IMR-90 (cell line): ENCODE data around the gene NFIX. TPM values are rescaled to one million over a fixed set of nuclear protein-coding genes. Genes with fewer than 3 reads are reported as not detected.

ENCODE experiments used
- ATAC-seq: fragments of 200-7000 bp; cut with Tn5 transposase; 2 replicates; pipeline ENCODE4 v1.9.1; 2020; ENCODE audit warnings: low read depth, mild to moderate bottlenecking, moderate library complexity
- BruUV-seq: library from RNA; stranded (reverse); fragments of 400-500 nt; replicated peaks from 2 replicates; lab custom pipeline; 2021; lab: Mats Ljungman, UMichigan
- CTCF ChIA-PET: fragments of 300-600 bp; formaldehyde crosslinking; extraction: SDS; loops from one replicate; lab custom pipeline; 2021; ENCODE audit warnings: antibody characterized with exemption; lab: Yijun Ruan, JAX
- POLR2A ChIA-PET: fragments of 300-600 bp; sonication (Branson Sonifier 250); formaldehyde crosslinking; loops from one replicate; lab custom pipeline; 2022; ENCODE audit warnings: antibody characterized with exemption; ENCODE audit not compliant: unreplicated experiment; lab: Charles Lee
- DNase-seq: peaks from one replicate; pipeline ENCODE4 v3.0.0; 2013
- H2AFZ ChIP-seq: replicated peaks from 2 replicates; pipeline ENCODE3; 2013; ENCODE audit warnings: low read length, mild to moderate bottlenecking; ENCODE audit not compliant: poor library complexity
- H2AK5ac ChIP-seq: 2 replicates; pipeline ENCODE4 v1.6.1; 2013; ENCODE audit warnings: low read depth, low read length, inconsistent platforms
- H2AK9ac ChIP-seq: replicated peaks from 2 replicates; pipeline ENCODE3; 2013; ENCODE audit warnings: mild to moderate bottlenecking, low read depth, low read length, moderate library complexity; ENCODE audit not compliant: poor library complexity
- H2BK120ac ChIP-seq: 2 replicates; pipeline ENCODE4 v1.6.1; 2013; ENCODE audit warnings: low read depth, low read length, inconsistent platforms
- H2BK15ac ChIP-seq: 3 replicates; pipeline ENCODE4 v1.6.1; 2013; ENCODE audit warnings: low read depth, low read length, inconsistent platforms
- H2BK20ac ChIP-seq: 2 replicates; pipeline ENCODE4 v1.6.1; 2013; ENCODE audit warnings: low read depth, mild to moderate bottlenecking, inconsistent platforms, low read length, moderate library complexity
- H2BK5ac ChIP-seq: 2 replicates; pipeline ENCODE4 v1.6.1; 2013; ENCODE audit warnings: mild to moderate bottlenecking, low read depth, low read length, inconsistent platforms; ENCODE audit not compliant: poor library complexity, severe bottlenecking
- H3K14ac ChIP-seq: replicated peaks from 2 replicates; pipeline ENCODE4 v1.6.1; 2013; ENCODE audit warnings: low read depth, low read length, inconsistent platforms
- H3K18ac ChIP-seq: 2 replicates; pipeline ENCODE4 v1.6.1; 2013; ENCODE audit warnings: low read depth, low read length, control low read depth
- H3K23ac ChIP-seq: 2 replicates; pipeline ENCODE4 v1.6.1; 2013; ENCODE audit warnings: low read depth, low read length, inconsistent platforms
- H3K27ac ChIP-seq: 2 replicates; pipeline ENCODE4 v1.5.1; 2013; ENCODE audit warnings: mild to moderate bottlenecking, control low read depth, low read length; ENCODE audit not compliant: insufficient read depth
- H3K27me3 ChIP-seq: 2 replicates; pipeline ENCODE4 v1.6.1; 2013; ENCODE audit warnings: low read length; ENCODE audit not compliant: control insufficient read depth, insufficient read depth
- H3K36me3 ChIP-seq: 2 replicates; pipeline ENCODE4 v1.6.1; 2013; ENCODE audit warnings: low read length, mixed read lengths; ENCODE audit not compliant: control insufficient read depth, insufficient read depth
- H3K4ac ChIP-seq: 2 replicates; pipeline ENCODE4 v1.6.1; 2013; ENCODE audit warnings: low read depth, low read length, inconsistent platforms
- H3K4me1 ChIP-seq: 2 replicates; pipeline ENCODE4 v1.6.1; 2013; ENCODE audit warnings: low read length, mixed read lengths; ENCODE audit not compliant: control insufficient read depth, insufficient read depth
- H3K4me2 ChIP-seq: 2 replicates; pipeline ENCODE4 v1.6.1; 2013; ENCODE audit warnings: low read depth, mild to moderate bottlenecking, control low read depth, low read length, moderate library complexity
- H3K4me3 ChIP-seq: 2 replicates; pipeline ENCODE4 v1.5.1; 2013; ENCODE audit warnings: low read depth, mild to moderate bottlenecking, control low read depth, low read length, moderate library complexity; ENCODE audit not compliant: insufficient read depth
- H3K56ac ChIP-seq: 2 replicates; pipeline ENCODE4 v1.6.1; 2013; ENCODE audit warnings: low read length, inconsistent platforms; ENCODE audit not compliant: insufficient read depth; ENCODE audit errors: extremely low read depth
- H3K79me1 ChIP-seq, 2 experiments: 2 replicates each; pipeline ENCODE4 v1.6.1; 2013; ENCODE audit warnings: low read length in 2 of 2, inconsistent platforms in 1 of 2, low read depth in 1 of 2
- H3K9ac ChIP-seq: 2 replicates; pipeline ENCODE4 v1.6.1; 2013; ENCODE audit warnings: low read depth, low read length, control low read depth
- H3K9me1 ChIP-seq: 2 replicates; pipeline ENCODE4 v1.6.1; 2013; ENCODE audit warnings: low read length, inconsistent platforms; ENCODE audit not compliant: insufficient read depth
- H3K9me3 ChIP-seq: 2 replicates; pipeline ENCODE4 v1.6.1; 2013; ENCODE audit warnings: low read length; ENCODE audit not compliant: control insufficient read depth, insufficient read depth
- H4K20me1 ChIP-seq: 2 replicates; pipeline ENCODE4 v1.6.1; 2013; ENCODE audit warnings: low read length, inconsistent platforms; ENCODE audit not compliant: insufficient read depth
- H4K5ac ChIP-seq: 2 replicates; pipeline ENCODE4 v1.6.1; 2013; ENCODE audit warnings: mild to moderate bottlenecking, low read depth, low read length, control low read depth
- H4K8ac ChIP-seq, 2 experiments: 2 replicates each; pipeline ENCODE4 v1.6.1; 2013; ENCODE audit warnings: low read depth in 2 of 2, low read length in 2 of 2, control low read depth in 1 of 2, inconsistent platforms in 1 of 2
- H4K91ac ChIP-seq: 2 replicates; pipeline ENCODE4 v1.6.1; 2013; ENCODE audit warnings: low read depth, low read length, inconsistent platforms; ENCODE audit not compliant: insufficient read depth
- CTCF ChIP-seq: conservative IDR thresholded peaks from 2 replicates; pipeline ENCODE4 v1.5.1; 2012; ENCODE audit warnings: mild to moderate bottlenecking, low read depth, low read length, improper control_type of control experiment
- MXI1 ChIP-seq: IDR thresholded peaks from 2 replicates; pipeline ENCODE4 v1.6.1; 2012; ENCODE audit warnings: low read depth, mild to moderate bottlenecking, low read length, moderate library complexity, borderline replicate concordance
- RAD21 ChIP-seq: IDR thresholded peaks from 2 replicates; pipeline ENCODE4 v1.6.1; 2012; ENCODE audit warnings: low read length, improper control_type of control experiment
- SMC3 ChIP-seq: fragments of 150-350 bp; IDR thresholded peaks from 2 replicates; pipeline ENCODE4 v1.6.1; 2016; ENCODE audit warnings: low read depth, mild to moderate bottlenecking, antibody characterized with exemption, low read length, moderate library complexity
- WGBS, 2 experiments: methylation state at CpG; one replicate each; pipeline versions ENCODE4 v1.1.5 to v1.1.7; 2013; ENCODE audit warnings: missing lambda C conversion rate in 2 of 2; ENCODE audit not compliant: insufficient read length in 1 of 2; ENCODE audit errors: extremely low coverage in 2 of 2; 5-methylcytosine and 5-hydroxymethylcytosine counted together
- dilution Hi-C: fragments of 300-500 bp; cut with HindIII; formaldehyde crosslinking; loops from one replicate; pipeline ENCODE4 v1.14.3; 2018; ENCODE audit warnings: low sequenced_read_pairs; ENCODE audit not compliant: unreplicated experiment
- in situ Hi-C: fragments of 300-500 bp; cut with MboI; formaldehyde crosslinking; loops from 3 replicates; pipeline ENCODE4 v1.14.3; 2019; ENCODE audit warnings: low sequenced_read_pairs, inconsistent platforms, mixed read lengths
- intact Hi-C: fragments of 100-400 bp; cut with micrococcal nuclease; formaldehyde crosslinking; loops from 2 replicates; pipeline ENCODE4 v1.10.0; 2022
- polyA plus RNA-seq, 3 experiments: library from polyadenylated mRNA; depleted of rRNA; stranded (reverse); fragments of >200 nt; gene quantifications; 2 replicates each; pipeline ENCODE4 v1.2.3, GENCODE V29; 2012; ENCODE audit warnings: low replicate concordance in 1 of 3
- total RNA-seq: library from RNA; depleted of rRNA; stranded (reverse); fragments of >200 nt; gene quantifications from 2 replicates; pipeline ENCODE4 v1.2.3, GENCODE V29; 2012

NFIX gene
- total and polyA plus RNA-seq, 2 of the 4 experiments (the other 2 are of a cell fraction): 10.2 to 47.7 TPM

GRCh38 chr19:13100841-13101589 is 105.7 kb downstream of the NFIX start:
- Histone ChIP-seq H3K9ac (no peak overlapping the region), H3K9me3 (no peaks in the 10 kb centered on the region), H4K20me1 (no peaks in the 10 kb centered on the region; the same call in 1 of the 2 replicates), H3K4me3 (no peak overlapping the region), H3K27me3 (no peaks in the 10 kb centered on the region), H3K23ac (no peak overlapping the region), H3K79me1 (peaks cover 0 to 17% of the 10 kb centered on the region in 2 experiments; a peak in 1 of 4 replicates), H3K4ac (no peak overlapping the region), H3K4me2 (no peak overlapping the region), H3K4me1 (peaks cover 12% of the 10 kb centered on the region), H3K56ac (no peak overlapping the region), H2AFZ (no peak overlapping the region), H2BK20ac (no peak overlapping the region), H4K5ac (no peak overlapping the region), H2BK15ac (no peak overlapping the region), H4K91ac (no peak overlapping the region), H3K18ac (no peak overlapping the region), H3K9me1 (0 out of 2 replicates have a peak, but pooled peaks cover 4% of the 10 kb centered on the region), H3K14ac (no peak overlapping the region), H2AK9ac (no peak overlapping the region), H3K27ac (no peak overlapping the region), H3K36me3 (peaks cover 10% of the 10 kb centered on the region; the same call in 1 of the 2 replicates), H2AK5ac (no peak overlapping the region), H4K8ac (no peak overlapping the region), H2BK120ac (no peak overlapping the region), H2BK5ac (no peak overlapping the region)
- dilution Hi-C loops: no loop called here
- no CpG with 5 or more reads among the region's 18 CpGs for WGBS, 2 experiments
- no peak for ATAC-seq
- TF ChIP-seq CTCF (peak; percentile 35), RAD21 (peak; percentile 36; the same call in 1 of the 2 replicates), SMC3 (0 out of 2 replicates have a peak, but pooled peaks have one; percentile 3), MXI1 (no peak)
- ChIA-PET CTCF (interaction anchor here (0.6 kb wide), 1 partner anchor 212 kb away, joined by 4 read pairs; no protein-coding TSS in a partner anchor), POLR2A (interaction anchor here (0.6 kb wide), 1 partner anchor 97 kb away, joined by 7 read pairs; no protein-coding TSS in a partner anchor)
- DNase-seq: no peak
- intact Hi-C loops: no loop called here
- no TSS peak for BruUV-seq
- in situ Hi-C loops: no loop called here
